Right lung (tissue), 5 donors: Measurements from ENCODE around the gene PDZD8. TPM values are rescaled to one million over a fixed set of nuclear protein-coding genes. Genes with fewer than 3 reads are reported as not detected.
"Not testable (repeated sequence)": the region's sequence is repeated elsewhere in the genome, so short reads cannot be mapped to it uniquely, and the experiment has no call there.

Experiments used
- DNase-seq, 2 donors: peaks; one replicate each; pipeline ENCODE4 v3.0.0-alpha.2; 2013
- polyA plus RNA-seq, 5 donors: library from polyadenylated mRNA; unstranded; fragments of 120-200 nt; gene quantifications; one replicate each; pipeline versions ENCODE4 v1.2.1 to v1.2.3, GENCODE V29; 2013; ENCODE audit warnings: inconsistent platforms in 1 of 5, low replicate concordance in 1 of 5; ENCODE audit not compliant: insufficient read length in 5 of 5, insufficient read depth in 1 of 5

The PDZD8 gene
- polyA plus RNA-seq, 5 donors = 17.2 to 29.1 (median 27.5) TPM

- no peak for DNase-seq
These were observed 118.3 kb downstream of the PDZD8 start for GRCh38 chr10:117256910-117257309.

GRCh38 chr10:117255835-117256460 is 119.3 kb downstream of the PDZD8 start:
- DNase-seq = no peak

GRCh38 chr10:117254774-117255735 is 120.2 kb downstream of the PDZD8 start:
- no peak for DNase-seq

GRCh38 chr10:117254338-117254737 is 120.9 kb downstream of the PDZD8 start:
- no peak for DNase-seq

- no peak for DNase-seq
These were observed 121.3 kb downstream of the PDZD8 start for GRCh38 chr10:117253908-117254307.

GRCh38 chr10:117250411-117250810 is 124.8 kb downstream of the PDZD8 start:
- DNase-seq = no peak

- DNase-seq = no peak
These were observed 125.6 kb downstream of the PDZD8 start for GRCh38 chr10:117249493-117250093.

GRCh38 chr10:117248750-117249465 is 126.3 kb downstream of the PDZD8 start:
- no peak for DNase-seq

- DNase-seq = no peak
These were observed 128.1 kb downstream of the PDZD8 start for GRCh38 chr10:117246997-117247671.

GRCh38 chr10:117242463-117242832 is 132.8 kb downstream of the PDZD8 start:
- DNase-seq = no peak

- DNase-seq = no peak
These were observed 133.4 kb downstream of the PDZD8 start for GRCh38 chr10:117241541-117242462.

- no peak for DNase-seq
These were observed 134.4 kb downstream of the PDZD8 start, which contains the start of gene SLC18A2 for GRCh38 chr10:117240621-117241529. Gene SLC18A2, plus strand, starts transcription at chr10:117241114. Its CDS starts 580 bp downstream, at chr10:117241694.

- no peak for DNase-seq
These were observed 135.3 kb downstream of the PDZD8 start for GRCh38 chr10:117239721-117240620.

GRCh38 chr10:117239051-117239450 is 136.2 kb downstream of the PDZD8 start:
- no peak for DNase-seq

- no peak for DNase-seq
These were observed 137.7 kb downstream of the PDZD8 start for GRCh38 chr10:117237401-117237991.

- not testable (repeated sequence) for DNase-seq
These were observed 145.1 kb downstream of the PDZD8 start for GRCh38 chr10:117230107-117230506.

- DNase-seq = no peak
These were observed 147.0 kb downstream of the PDZD8 start for GRCh38 chr10:117228210-117228609.
